ENCODE results near the gene ISG20L2.
"Not testable (repeated sequence)": the region's sequence is repeated elsewhere in the genome, so short reads cannot be mapped to it uniquely, and the experiment has no call there.

The ISG20L2 gene

GRCh38 chr1:156728599-156729462 lies at the start of gene ISG20L2:
TSS of gene ISG20L2 (minus strand) at chr1:156728766. CDS start at chr1:156727652, 1,114 bp downstream.
- peak; percentile 62 to 97 (median 91) for DNase-seq

- no peak for DNase-seq
Measured at GRCh38 chr1:156777573-156777972, 49.0 kb upstream of the ISG20L2 start.

GRCh38 chr1:156776942-156777341 lies 48.4 kb upstream of the ISG20L2 start:
- no peak for DNase-seq

GRCh38 chr1:156775799-156776198 lies 47.2 kb upstream of the ISG20L2 start:
- no peak for DNase-seq

DNA sequence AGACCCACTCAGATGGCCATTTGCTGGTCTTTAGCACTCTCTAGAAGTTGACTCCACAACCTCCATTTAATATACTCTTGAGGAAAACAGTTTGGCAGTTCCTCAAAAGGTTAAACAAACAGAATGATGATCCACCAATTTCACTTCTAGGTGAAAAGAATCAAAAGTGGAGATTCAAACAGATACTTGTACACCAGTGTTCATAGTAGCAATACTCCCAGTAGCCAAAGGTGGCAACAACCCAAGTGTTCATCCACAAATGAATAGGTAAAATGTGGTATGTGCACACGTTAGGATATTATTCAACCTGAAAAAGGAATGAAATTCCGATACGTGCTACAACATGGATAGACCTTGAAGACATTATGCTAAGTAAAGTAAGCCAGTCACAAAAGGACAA lies 45.0 kb upstream of the ISG20L2 start:
- DNase-seq: no peak

DNA sequence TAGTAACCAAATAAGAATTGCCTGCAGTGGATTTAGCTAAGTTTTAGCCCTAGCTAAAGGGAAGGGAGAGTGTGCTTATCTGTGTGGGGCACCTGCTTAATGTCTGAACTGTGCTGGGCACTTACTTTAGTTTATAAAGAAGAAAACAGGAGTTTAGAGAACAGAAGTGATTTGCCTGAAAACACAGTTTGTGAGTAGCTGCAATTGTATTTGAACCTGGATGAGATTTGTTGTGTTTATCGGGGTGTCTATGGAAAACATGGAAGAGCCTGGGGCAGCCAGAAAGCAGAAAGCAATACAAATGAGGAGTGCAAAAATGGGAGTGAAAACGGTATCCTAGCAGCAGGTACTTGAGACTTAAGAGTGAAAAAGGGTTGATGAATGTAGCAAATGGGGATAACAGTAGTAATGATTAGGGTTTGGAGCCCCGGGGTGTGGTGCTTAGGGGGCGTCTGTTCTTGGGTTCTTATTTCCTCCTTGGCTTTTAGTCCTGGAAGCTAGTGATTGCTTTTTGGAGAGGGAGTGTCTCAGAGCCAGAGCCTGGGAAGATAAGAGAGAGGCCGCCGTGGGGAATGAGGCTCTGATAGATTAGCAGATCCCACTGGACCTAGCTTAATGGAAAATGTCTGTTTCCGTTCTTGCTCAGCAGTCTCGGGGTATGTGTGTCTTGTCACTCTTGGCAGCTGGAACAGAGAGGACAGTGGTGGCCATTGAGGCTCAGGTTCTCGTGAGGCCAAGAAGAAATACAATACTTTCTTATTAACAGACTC lies 44.3 kb upstream of the ISG20L2 start:
- DNase-seq: peak in 3 of 51 donors; percentile 2 to 12 (median 5)

GRCh38 chr1:156772222-156772621 lies 43.7 kb upstream of the ISG20L2 start:
- no peak for DNase-seq

DNA sequence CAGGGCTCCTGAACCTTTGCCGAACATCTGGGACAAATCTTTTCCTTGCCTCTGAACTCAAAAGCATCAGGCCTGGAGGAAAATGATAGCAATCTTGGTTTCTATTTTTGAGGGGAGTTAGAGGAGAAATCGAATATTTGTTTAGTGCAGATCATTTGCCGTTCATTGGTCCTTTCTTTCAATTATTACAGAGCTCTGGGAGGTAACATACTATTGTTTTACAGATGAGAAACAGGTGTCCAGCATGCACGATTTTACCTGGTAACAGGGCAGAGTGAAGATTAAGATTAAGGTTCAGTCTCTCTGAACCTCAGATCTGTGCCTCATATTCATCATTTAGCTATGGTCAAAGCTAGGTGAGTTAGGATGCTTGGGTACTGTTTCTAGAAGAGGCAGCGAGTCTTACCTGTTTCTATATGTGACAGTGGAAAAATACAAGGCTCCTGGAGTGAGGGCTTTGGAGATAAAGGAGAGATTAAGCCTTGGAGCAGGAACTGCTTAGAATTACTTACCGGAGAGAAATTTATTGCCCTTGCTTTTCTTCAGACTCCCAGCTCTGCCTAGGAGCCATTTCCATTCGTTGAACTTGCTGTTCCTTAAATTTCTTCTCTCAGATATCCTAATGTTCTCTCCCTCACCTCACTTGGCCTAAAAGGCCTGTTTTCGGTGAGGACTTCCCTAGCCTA lies 40.2 kb upstream of the ISG20L2 start:
- DNase-seq: no peak

GRCh38 chr1:156767879-156768604 lies 39.5 kb upstream of the ISG20L2 start:
- DNase-seq: peak in 20 of 51 donors; percentile 8 to 65 (median 36)

DNA sequence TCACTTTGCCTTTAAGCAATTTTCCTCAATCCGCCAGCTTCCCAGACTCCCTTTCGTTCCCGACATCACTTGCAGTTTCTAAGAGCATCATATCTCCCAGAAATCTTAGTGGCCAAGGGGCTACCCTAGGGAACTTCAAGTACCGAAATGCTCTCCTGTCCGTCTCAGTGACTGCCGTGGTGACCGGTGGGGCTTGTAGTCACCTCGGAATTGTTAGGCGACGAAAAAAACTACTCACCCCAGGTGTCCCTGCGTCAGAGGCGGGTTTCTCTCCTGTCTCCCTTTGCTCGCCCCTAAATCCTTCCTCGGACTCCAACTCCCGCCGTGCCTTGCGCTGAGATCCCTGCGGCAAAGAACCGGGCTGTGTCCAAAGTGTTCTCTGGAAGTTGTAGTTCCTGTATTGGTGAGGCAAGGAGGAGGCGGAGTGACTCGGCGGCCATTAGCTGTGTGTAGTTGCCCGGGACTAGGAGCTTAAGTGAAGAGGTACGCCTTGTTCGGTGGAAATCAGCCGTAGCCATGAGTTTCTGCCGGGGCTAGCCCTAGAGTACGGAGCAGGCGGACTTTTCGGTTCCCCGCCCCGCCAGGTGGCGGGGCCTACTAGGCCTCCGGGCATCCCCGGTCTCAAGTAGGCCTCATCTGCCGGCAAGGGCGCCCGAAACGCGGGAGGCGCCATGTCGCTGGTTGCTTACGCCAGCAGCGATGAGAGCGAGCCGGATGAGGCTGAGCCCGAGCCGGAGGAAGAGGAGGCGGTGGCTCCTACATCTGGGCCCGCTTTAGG lies 38.7 kb upstream of the ISG20L2 start, which contains the start of gene PRCC:
TSS of gene PRCC (plus strand) at position 435 of the 778 bp plus-strand sequence. CDS start at position 672, 237 bp downstream.
- DNase-seq: peak; percentile 75 to 100 (median 99)

DNA sequence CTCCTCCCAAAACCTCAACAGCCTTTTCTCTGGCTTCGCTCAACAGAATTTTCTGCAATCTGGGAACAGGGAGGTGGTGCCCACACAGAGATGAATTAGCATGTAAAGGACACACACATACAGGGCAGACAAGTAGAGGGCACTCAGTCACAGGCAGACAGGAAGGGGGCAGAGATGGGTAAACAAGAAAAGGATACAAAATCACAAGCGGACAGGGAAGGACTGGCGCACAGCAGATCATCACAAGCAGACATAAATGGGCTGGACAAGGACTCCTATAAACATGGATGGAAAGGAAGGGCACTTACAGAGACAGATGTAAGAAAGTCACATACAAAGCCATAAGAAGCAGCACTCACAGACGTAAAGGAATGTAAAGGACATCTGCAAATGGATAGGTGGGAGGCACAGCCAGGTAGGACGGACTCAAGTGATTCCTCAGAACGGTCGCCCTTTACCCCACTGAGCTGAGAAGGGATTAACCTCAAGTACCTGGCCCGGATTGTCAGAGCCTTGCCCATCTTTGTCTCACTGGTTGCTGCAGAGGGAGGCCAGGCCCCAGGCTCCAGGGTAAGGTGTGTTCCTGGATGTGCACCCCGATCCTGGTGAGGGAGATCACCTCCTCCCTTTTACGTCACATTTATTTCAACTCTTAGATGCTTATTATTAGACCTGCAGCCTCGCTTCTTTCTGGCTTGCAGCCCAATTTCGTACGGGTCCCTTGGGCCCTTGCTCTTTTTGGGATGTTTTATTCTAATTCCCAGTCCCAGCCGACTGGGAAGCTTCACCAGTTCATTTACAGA lies 37.9 kb upstream of the ISG20L2 start:
- DNase-seq: peak in 12 of 51 donors; percentile 4 to 63 (median 45)

DNA sequence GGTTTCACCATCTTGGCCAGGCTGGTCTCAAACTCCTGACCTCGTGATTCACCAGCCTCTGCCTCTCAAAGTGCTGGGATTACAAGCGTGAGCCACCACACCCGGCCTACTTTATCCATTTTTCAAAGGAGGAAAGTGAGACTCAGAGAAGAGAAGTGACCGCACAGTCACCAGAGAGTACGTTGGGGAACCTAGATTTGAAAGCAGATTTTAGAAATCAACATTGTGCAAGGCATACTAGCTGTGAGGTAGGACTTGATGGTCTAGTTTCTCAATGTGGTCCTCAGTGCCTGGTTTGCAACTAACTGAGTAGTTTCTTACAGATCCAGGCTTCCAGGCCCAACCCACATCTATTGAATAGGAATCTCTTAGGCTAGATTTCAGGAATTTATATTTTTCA lies 37.1 kb upstream of the ISG20L2 start:
- DNase-seq: no peak

DNA sequence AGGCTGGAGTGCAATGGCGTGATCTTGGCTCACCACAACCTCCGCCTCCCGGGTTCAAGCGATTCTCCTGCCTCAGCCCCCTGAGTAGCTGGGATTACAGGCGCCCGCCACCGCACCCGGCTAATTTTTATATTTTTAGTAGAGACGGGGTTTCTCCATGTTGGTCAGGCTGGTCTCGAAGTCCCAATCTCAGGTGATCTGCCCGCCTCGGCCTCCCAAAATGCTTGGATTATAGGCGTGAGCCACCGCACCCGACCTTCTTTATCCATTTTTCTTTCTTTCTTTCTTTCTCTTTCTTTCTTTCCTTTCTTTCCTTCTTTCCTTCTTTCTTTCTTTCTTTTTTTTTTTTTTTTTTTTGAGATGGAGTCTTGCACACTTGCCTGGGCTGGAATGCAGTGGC lies 36.6 kb upstream of the ISG20L2 start:
- not testable (repeated sequence) for DNase-seq

- no peak for DNase-seq
Measured at GRCh38 chr1:156760796-156761104, 32.2 kb upstream of the ISG20L2 start.

- no peak for DNase-seq
Measured at GRCh38 chr1:156760092-156760795, 31.7 kb upstream of the ISG20L2 start.

DNA sequence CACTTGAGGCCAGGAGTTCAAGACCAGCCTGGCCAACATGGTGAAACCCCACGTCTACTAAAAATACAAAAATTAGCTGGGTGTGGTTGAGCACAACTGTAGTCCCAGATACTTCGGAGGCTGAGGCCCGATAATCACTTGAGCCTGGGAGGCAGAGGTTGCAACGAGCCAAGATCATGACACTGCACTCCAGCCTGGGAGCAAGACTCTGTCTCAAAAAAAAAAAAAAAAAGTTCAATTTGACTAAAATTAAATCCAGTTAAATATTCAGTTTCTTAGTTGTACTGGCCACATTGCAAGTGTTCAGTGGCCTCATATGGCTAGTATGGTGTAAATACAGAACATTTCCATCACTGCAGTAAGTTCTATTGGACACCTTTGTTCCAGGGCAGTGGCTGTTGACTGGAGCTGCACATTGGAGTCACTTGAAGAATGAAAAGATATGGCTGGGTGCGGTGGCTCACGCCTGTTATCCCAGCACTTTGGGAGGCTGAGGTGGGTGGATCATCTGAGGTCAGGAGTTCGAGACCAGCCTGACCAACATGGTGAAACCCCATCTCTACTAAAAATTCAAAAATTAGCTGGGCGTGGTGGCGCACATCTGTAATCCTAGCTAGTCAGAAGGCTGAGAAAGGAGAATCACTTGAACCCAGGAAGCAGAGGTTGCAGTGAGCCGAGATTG lies 29.1 kb upstream of the ISG20L2 start:
- not testable (repeated sequence) for DNase-seq

DNA sequence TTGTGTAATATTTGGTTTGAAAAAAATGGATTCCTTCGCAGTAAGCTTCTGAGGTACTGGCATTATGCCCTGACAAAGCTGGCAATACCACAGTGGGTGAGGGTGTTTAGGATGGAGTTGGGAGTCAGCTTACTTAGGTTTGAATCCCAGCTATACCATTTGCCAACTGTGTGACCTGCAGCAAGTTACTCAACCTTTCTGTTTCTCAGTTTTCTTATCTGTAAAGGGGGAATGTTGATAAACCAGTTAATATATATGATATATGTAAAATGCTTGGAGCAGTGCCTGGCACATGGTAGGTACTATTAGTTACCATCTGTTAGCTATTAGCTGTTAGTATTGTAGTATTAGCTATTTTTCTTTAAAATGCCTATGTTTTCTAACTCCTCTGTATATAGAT lies 27.8 kb upstream of the ISG20L2 start:
- DNase-seq: no peak

- no peak for DNase-seq
Measured at GRCh38 chr1:156755527-156755950, 27.0 kb upstream of the ISG20L2 start.

All from hypothalamus (tissue), 51 donors.